ENCODE data around the gene TRAF3IP1.

Gene TRAF3IP1

DNA sequence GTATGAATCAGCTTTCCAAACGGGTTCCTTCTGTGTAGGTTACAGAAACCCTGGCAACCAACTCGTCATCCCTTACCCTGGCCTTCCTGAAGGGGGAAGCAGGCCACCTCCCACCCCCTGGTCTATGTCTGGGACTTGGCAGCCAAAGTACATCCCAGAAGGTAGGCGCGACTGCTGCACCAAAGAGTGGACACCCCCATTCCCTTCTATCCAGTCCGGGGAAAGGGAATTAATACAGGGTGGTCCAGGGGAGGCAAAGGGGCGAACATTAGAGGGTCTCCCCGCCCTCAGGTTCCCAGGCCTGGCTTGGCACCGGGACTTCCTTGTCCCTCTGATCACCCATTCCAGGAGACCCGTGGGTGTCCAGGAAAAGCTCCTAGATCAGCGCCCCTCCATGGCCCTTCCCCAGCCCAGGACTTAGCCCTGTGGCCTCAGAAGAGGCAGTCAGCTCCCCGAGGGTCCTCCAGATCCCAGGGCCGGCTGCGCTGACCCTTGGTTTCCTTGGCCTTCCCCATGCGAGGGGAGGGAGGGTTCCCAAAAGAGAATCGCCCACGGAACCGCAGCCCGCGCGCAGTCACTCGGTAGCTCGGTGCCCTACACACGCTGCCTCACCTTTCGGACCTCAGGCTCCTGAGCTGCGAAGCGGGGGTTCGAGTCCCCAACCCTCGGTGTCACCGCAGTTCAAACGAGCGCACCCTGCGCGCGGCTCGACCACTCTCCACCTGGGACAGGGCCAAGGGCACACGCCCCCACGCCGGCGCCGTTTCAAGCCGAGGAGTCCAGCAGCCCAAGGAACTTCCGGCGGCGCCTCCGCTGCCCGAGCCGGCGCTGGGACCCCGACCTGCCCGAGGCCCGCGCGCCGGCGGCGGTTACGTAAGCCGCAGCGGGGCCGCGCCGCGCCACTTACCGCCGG, 32.3 kb upstream of the TRAF3IP1 start, which contains the start of gene PER2:
PER2 (minus strand) TSS at position 874 of the 913 bp plus-strand sequence. CDS start 10,674 bp downstream, outside the sequence.
- H3K4me3 ChIP-seq (ENCODE audit: low read depth, low read length) = peak within 1 kb of the TSS; percentile 79

DNA sequence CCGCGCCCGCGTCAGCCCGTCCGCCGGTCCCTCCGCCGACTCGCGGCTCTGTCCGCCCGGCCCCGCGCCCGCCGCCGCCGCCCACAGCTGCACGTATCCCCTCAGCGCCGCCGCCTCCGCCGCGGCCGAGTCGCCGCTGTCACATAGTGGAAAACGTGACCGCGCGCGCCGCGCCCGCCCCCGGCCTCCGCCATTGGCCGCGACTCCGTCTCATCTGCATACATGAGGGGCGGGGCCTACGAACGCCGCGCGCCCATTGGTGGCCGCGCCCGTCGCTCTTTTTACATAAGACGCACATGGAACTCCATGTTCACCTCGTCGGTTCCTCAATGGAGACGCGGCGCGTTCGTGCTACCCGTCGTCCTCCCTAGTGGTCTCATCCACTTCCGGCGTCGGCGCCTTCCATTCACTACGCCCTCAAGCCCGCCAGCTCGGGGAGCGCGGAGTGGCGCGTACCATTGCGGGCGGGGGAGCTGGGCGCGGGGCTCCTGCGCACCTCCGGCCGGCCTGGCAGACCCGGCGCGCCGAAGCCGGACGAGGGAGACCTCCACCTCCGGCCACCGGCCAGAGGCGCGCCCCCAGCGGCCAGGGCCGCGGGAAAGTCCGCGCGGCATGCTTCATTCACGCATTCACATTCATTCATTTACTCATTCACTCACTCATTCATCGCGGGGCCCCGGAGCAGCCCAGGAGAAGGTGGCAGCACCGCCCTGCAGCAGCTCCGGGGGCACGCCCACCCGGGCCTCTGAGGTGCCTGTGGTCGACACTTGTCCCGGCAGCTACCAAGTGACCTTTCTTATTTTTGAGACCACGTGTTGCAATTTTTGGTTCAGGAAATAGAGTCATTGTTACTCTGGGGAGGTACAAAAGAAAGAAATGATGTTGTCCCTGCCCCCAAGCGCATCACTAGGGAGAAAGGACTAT, 31.4 kb upstream of the TRAF3IP1 start:
- H3K4me3 ChIP-seq (ENCODE audit: low read depth, low read length) = peak overlapping the region; percentile 79

- peak overlapping the region; percentile 51 for H3K4me3 ChIP-seq (ENCODE audit: low read depth, low read length)
Observed at GRCh38 chr2:238289574-238289973, 30.7 kb upstream of the TRAF3IP1 start.

DNA sequence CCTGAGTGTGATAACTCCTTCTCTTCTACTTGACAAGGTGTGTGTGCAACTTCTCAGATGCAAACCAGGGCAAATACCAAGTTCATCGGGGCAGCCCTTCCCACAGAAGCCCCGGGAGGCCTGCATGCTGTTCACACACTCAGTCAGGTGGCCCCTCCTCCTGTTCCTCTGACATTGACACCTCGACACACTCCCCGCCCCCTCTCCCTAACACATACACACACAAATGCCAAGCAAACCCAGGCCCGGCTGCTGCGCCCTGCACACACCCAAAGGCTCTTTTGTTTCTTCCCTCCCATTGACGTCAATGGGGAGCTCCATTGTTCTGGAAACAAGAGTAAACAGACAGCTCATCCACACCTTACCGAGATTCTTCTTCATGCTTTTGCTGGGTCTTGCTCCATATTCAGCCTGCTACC, 30.2 kb upstream of the TRAF3IP1 start:
- no peak overlapping the region for H3K4me3 ChIP-seq (ENCODE audit: low read depth, low read length)

- H3K4me3 ChIP-seq (ENCODE audit: low read depth, low read length) = no peak overlapping the region
Observed at GRCh38 chr2:238290715-238291549, 29.4 kb upstream of the TRAF3IP1 start.

- no peak overlapping the region for H3K4me3 ChIP-seq (ENCODE audit: low read depth, low read length)
Observed at GRCh38 chr2:238291550-238292281, 28.6 kb upstream of the TRAF3IP1 start.

DNA sequence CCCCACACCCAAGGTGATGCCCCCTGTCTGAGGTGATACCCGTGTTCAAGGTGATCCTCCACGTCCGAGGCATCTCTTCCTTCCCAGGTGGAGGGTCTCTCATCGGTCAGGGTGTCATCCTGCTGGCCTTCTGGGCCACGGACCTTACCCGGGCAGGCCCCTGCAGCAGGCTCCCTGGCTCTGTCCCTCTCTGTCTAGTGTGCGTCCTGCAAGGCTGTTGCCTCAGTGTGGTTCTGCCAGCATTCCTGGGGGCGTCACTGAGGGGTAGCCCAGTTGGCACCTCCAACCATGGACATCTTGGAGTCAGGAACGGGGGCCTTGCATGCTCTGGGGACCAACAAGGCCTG, 26.3 kb upstream of the TRAF3IP1 start:
- H3K4me3 ChIP-seq (ENCODE audit: low read depth, low read length) = no peak overlapping the region

- H3K4me3 ChIP-seq (ENCODE audit: low read depth, low read length) = no peak overlapping the region
Observed at GRCh38 chr2:238294393-238295143, 25.8 kb upstream of the TRAF3IP1 start.

DNA sequence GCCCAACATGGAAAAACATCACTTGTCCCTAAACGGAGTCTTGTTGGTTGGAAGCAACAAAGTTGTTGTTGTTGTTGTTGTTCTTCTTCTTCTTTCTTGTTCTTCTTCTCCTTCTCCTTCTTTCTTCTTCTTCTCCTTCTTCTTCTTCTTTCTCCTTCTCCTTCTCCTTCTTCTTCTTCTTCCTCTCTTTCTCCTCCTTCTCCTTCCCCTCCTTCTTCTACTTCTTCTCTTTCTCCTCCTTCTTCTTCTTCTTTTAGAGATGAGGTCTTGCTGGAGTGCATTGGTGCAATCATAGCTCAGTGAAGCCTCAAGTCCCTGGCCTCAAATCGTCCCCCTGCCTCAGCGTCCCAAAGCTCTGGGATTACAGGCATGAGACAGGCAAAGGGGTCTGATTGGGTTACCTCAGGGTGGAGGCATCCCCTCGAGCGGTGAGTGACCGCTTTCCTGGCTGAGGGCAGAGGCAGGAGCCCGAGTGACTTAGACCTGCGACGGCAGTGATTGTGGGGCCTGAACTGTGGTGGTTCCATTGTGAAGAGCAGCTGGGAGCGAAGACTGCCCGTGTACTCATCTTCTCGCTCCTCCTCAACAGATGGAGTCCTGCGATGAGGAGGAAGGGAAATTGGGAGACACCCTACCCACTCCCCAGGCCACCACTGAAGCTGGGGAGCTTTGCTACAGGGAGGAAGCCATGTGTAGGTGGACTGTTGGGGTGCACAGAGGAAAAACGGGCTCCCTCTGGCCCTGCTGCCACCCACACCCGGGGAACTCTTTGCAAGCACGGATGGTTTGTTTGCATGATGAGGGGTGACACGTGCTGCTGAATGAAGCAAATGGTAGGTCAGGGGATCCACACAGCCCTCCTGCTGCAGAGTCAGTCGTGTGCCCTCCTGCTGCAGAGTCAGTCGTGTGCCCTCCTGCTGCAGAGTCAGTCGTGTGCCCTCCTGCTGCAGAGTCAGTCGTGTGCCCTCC, 24.9 kb upstream of the TRAF3IP1 start:
- H3K4me3 ChIP-seq (ENCODE audit: low read depth, low read length) = no peak overlapping the region

GRCh38 chr2:238296638-238297457, 23.5 kb upstream of the TRAF3IP1 start:
- H3K4me3 ChIP-seq (ENCODE audit: low read depth, low read length) = no peak overlapping the region

- H3K4me3 ChIP-seq (ENCODE audit: low read depth, low read length) = no peak overlapping the region
Observed at GRCh38 chr2:238299803-238300202, 20.5 kb upstream of the TRAF3IP1 start.

- no peak overlapping the region for H3K4me3 ChIP-seq (ENCODE audit: low read depth, low read length)
Observed at GRCh38 chr2:238302087-238302486, 18.2 kb upstream of the TRAF3IP1 start.

DNA sequence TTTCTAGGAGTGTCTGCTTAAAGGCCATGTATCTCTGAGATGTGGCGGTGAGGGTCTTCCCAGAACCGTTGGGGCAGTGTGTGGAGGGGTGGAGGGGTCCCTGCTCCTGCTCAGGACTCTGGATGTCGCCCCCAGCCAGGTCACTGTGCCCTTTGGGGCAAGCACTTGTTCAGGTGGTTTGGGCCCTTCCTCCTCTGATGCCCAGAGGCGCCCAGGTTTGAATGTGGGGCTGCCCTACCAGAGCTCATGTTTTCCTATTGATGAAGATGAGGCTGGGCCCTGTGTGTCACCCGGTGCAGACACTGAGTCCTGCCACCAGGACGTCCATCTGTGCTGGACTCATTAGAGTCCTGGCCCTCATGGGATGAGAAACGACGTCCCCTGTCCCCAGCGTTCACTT, 17.6 kb upstream of the TRAF3IP1 start:
- H3K4me3 ChIP-seq (ENCODE audit: low read depth, low read length) = no peak overlapping the region

GRCh38 chr2:238304116-238304515, 16.2 kb upstream of the TRAF3IP1 start:
- no peak overlapping the region for H3K4me3 ChIP-seq (ENCODE audit: low read depth, low read length)

GRCh38 chr2:238305092-238305862, 15.0 kb upstream of the TRAF3IP1 start:
- H3K4me3 ChIP-seq (ENCODE audit: low read depth, low read length) = no peak overlapping the region

GRCh38 chr2:238305965-238306671, 14.2 kb upstream of the TRAF3IP1 start:
- no peak overlapping the region for H3K4me3 ChIP-seq (ENCODE audit: low read depth, low read length)

Measured in iPS-11a (cell line).